T-cell (primary cell): ENCODE measurements around the gene ENG. TPM values are rescaled to one million over a fixed set of nuclear protein-coding genes. Genes with fewer than 3 reads are reported as not detected.
"Not testable (repeated sequence)": the region's sequence is repeated elsewhere in the genome, so short reads cannot be mapped to it uniquely, and the experiment has no call there.

Experiments
- ATAC-seq, 4 experiments: fragments of 200-7000 bp in 3 of 4; fragments of 150-1000 bp in 1 of 4; cut with Tn5 transposase; replicated peaks in 1 of 4; 1 replicate in 3 of 4; 2 replicates in 1 of 4; pipeline ENCODE4 v1.10.0; 2021; ENCODE audit warnings: moderate library complexity in 3 of 4, mild to moderate bottlenecking in 2 of 4, moderate number of reproducible peaks in 1 of 4
- CTCF ChIA-PET, 2 donors: fragments of 300-600 bp; sonication (Branson Sonifier 250); formaldehyde crosslinking; loops; one replicate each; lab custom pipeline; 2022; ENCODE audit warnings: antibody characterized with exemption in 2 of 2; lab: Charles Lee
- POLR2A ChIA-PET, 2 donors: fragments of 300-600 bp; sonication (Branson Sonifier 250); formaldehyde crosslinking; loops; one replicate each; lab custom pipeline; 2022; ENCODE audit warnings: antibody characterized with exemption in 2 of 2; lab: Charles Lee
- DNase-seq, 35 experiments: peaks; one replicate each; pipeline versions ENCODE4 v3.0.0 to v3.0.0-alpha.2; 2013 to 2023
- H3K27ac ChIP-seq: one replicate; pipeline ENCODE4 v1.5.1; 2013; ENCODE audit warnings: low read length
- H3K27me3 ChIP-seq, 2 experiments: replicated peaks in 1 of 2; 1 replicate in 1 of 2; 2 replicates in 1 of 2; pipeline versions ENCODE4 v1.6.1 to v1.7.0; 2013; ENCODE audit warnings: low read length in 1 of 2, mixed read lengths in 1 of 2; ENCODE audit not compliant: control insufficient read depth in 2 of 2, insufficient read depth in 2 of 2; ENCODE audit errors: extremely low read depth in 1 of 2
- H3K36me3 ChIP-seq, 2 donors: 1 replicate in 1 of 2; 2 replicates in 1 of 2; pipeline versions ENCODE4 v1.6.1 to v1.7.0; 2013; ENCODE audit warnings: low read length in 1 of 2; ENCODE audit not compliant: control insufficient read depth in 2 of 2, insufficient read depth in 1 of 2; ENCODE audit errors: extremely low read depth in 1 of 2
- H3K4me1 ChIP-seq, 2 experiments: 1 replicate in 1 of 2; 2 replicates in 1 of 2; pipeline versions ENCODE4 v1.6.1 to v1.7.0; 2013; ENCODE audit warnings: low read length in 2 of 2, mixed read lengths in 1 of 2; ENCODE audit not compliant: insufficient read depth in 2 of 2, control insufficient read depth in 1 of 2; ENCODE audit errors: extremely low read depth in 1 of 2
- H3K4me3 ChIP-seq, 2 donors: 1 replicate in 1 of 2; 2 replicates in 1 of 2; pipeline versions ENCODE4 v1.5.1 to v1.7.0; 2013; ENCODE audit warnings: mild to moderate bottlenecking in 2 of 2, low read length in 1 of 2, moderate library complexity in 1 of 2; ENCODE audit not compliant: control insufficient read depth in 1 of 2; ENCODE audit errors: extremely low read depth in 1 of 2
- H3K9me3 ChIP-seq: 2 replicates; pipeline ENCODE4 v1.7.0; 2013
- H3K27ac Mint-ChIP-seq, 2 donors: one replicate each; pipeline ENCODE4 v1.8.0; 2020 to 2021; ENCODE audit warnings: mild to moderate bottlenecking in 2 of 2, mixed read lengths in 2 of 2
- H3K27me3 Mint-ChIP-seq, 2 donors: one replicate each; pipeline ENCODE4 v1.8.0; 2021 to 2022; ENCODE audit warnings: mixed read lengths in 2 of 2
- H3K36me3 Mint-ChIP-seq: one replicate; pipeline ENCODE4 v1.8.0; 2021; ENCODE audit warnings: mixed read lengths
- H3K4me1 Mint-ChIP-seq, 3 donors: one replicate each; pipeline ENCODE4 v1.8.0; 2020 to 2022; ENCODE audit warnings: mixed read lengths in 3 of 3, mild to moderate bottlenecking in 1 of 3
- H3K4me3 Mint-ChIP-seq, 3 donors: one replicate each; pipeline ENCODE4 v1.8.0; 2020 to 2022; ENCODE audit warnings: mild to moderate bottlenecking in 3 of 3, mixed read lengths in 3 of 3, moderate library complexity in 3 of 3
- H3K9me3 Mint-ChIP-seq, 3 donors: one replicate each; pipeline ENCODE4 v1.8.0; 2020 to 2022; ENCODE audit warnings: mixed read lengths in 3 of 3
- WGBS: methylation state at CpG from one replicate; pipeline ENCODE4 v1.1.5; 2013; ENCODE audit warnings: missing lambda C conversion rate; ENCODE audit not compliant: insufficient coverage; 5-methylcytosine and 5-hydroxymethylcytosine counted together
- total RNA-seq, 35 experiments: library from RNA in 6 of 35; stranded (reverse) in 6 of 35; fragments of 120-200 nt in 1 of 35; gene quantifications; one replicate each; pipeline versions ENCODE4 v1.2.1 to v1.2.4 and lab custom pipeline; 2013 to 2026

The ENG gene
- total RNA-seq, 5 donors from 2014 or later (not counting 1 experiment from before 2014, with no cell fraction given): 6.8 to 16.7 (median 8.8) TPM

DNA sequence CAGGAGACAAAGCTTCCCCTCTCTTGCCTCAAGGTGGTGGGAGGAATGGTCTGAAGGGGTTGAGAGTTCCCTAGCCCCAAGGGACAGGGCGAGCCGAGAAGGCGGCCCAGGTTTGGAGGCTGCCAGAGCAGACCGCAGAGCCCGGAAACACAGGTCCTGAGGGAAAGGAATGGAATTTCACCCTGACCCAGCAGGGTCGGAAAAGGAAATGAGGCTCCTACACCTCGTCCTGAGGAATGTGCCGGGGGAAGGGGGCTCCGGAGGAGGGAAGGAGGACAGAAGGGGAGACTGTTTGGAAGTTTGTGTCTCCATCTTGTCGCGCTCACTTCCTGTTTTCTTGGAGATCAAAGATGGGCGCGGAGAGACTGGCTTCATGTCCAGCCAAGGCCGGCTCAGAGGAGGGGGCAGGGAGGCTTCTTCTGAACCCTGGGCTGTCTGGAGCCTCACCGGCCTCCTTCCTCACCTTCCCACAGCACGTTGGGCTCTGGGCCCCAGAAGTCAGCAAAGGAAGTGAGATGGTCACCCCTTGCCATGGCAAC is 9.6 kb downstream of the ENG start:
- Histone ChIP-seq H3K9me3 (no peaks in the 10 kb centered on the region), H3K36me3 (peaks cover 4 to 11% of the 10 kb centered on the region in 2 donors), H3K27me3 (no peaks in the 10 kb centered on the region), H3K27ac (no peak overlapping the region), H3K4me1 (no peaks in the 10 kb centered on the region), H3K4me3 (no peak overlapping the region)
- Mint-ChIP-seq H3K27ac (no peak overlapping the region), H3K27me3 (no peaks in the 10 kb centered on the region), H3K36me3 (peaks cover 12% of the 10 kb centered on the region), H3K4me1 (no peaks in the 10 kb centered on the region), H3K9me3 (peaks cover 9 to 13% (median 12%) of the 10 kb centered on the region in 3 donors), H3K4me3 (no peak overlapping the region)
- DNase-seq (no peak), ATAC-seq (no peak)
- WGBS: 98% methylated on average over 9 of the region's 16 CpGs
- ChIA-PET CTCF (interaction anchor here in 1 of 2 donors (0.6 kb wide), 1 partner anchor 325 kb away, joined by 8 read pairs; no protein-coding TSS in a partner anchor), POLR2A (no interaction called here)

GRCh38 chr9:127841087-127841835 is 13.2 kb downstream of the ENG start:
- Histone ChIP-seq H3K27me3 (peaks cover 0 to 6% of the 10 kb centered on the region in 2 experiments), H3K9me3 (no peaks in the 10 kb centered on the region), H3K4me3 (no peak overlapping the region), H3K36me3 (peaks cover 4 to 6% of the 10 kb centered on the region in 2 donors), H3K4me1 (no peaks in the 10 kb centered on the region), H3K27ac (no peak overlapping the region)
- H3K27me3 Mint-ChIP-seq: no peaks in the 10 kb centered on the region
- H3K4me1 Mint-ChIP-seq: no peaks in the 10 kb centered on the region
- DNase-seq: no peak
- H3K27ac Mint-ChIP-seq: no peak overlapping the region
- ChIA-PET CTCF (no interaction called here), POLR2A (no interaction called here)
- H3K4me3 Mint-ChIP-seq: no peak overlapping the region
- peaks cover 3% of the 10 kb centered on the region for H3K36me3 Mint-ChIP-seq
- 96% methylated on average over 10 of the region's 15 CpGs for WGBS
- no peak for ATAC-seq
- no peaks in the 10 kb centered on the region for H3K9me3 Mint-ChIP-seq

GRCh38 chr9:127838375-127839078 is 15.9 kb downstream of the ENG start:
- H3K4me3 Mint-ChIP-seq: no peak overlapping the region
- peaks cover 0 to 2% (median 2%) of the 10 kb centered on the region in 3 donors for H3K4me1 Mint-ChIP-seq
- Histone ChIP-seq H3K27ac (no peak overlapping the region), H3K27me3 (peaks cover 0 to 8% of the 10 kb centered on the region in 2 experiments), H3K4me1 (no peaks in the 10 kb centered on the region), H3K9me3 (no peaks in the 10 kb centered on the region), H3K4me3 (no peak overlapping the region), H3K36me3 (peaks cover 4 to 6% of the 10 kb centered on the region in 2 donors)
- H3K27me3 Mint-ChIP-seq: no peaks in the 10 kb centered on the region
- ATAC-seq: no peak
- no peak overlapping the region for H3K27ac Mint-ChIP-seq
- ChIA-PET POLR2A (no interaction called here), CTCF (no interaction called here)
- no peaks in the 10 kb centered on the region for H3K9me3 Mint-ChIP-seq
- H3K36me3 Mint-ChIP-seq: peaks cover 3% of the 10 kb centered on the region
- WGBS: 81% methylated on average over 16 of the region's 18 CpGs
- DNase-seq: no peak

DNA sequence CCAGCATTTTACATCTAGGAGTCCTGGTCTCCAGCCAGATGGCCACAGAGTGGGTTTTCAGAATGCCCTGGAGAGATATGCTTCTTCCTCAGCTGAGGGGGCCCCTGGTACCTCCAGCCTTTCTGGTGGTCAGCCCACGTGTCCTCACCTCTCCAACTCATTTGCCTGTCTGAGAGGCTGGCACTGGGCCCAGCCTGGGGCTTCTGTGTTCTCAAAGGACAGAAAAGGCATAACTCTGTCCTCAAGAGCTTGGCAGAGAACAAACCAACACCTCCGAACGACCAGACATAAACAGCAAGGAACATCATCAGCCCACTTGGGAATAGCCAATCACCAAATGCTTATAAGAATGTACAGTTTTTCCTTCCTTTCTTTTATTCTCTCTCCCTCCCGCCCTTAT is 17.1 kb downstream of the ENG start:
- Histone ChIP-seq H3K9me3 (no peaks in the 10 kb centered on the region), H3K4me1 (peaks cover 2% of the 10 kb centered on the region in 2 experiments), H3K36me3 (peaks cover 4 to 6% of the 10 kb centered on the region in 2 donors), H3K4me3 (no peak overlapping the region), H3K27ac (no peak overlapping the region), H3K27me3 (peaks cover 0 to 8% of the 10 kb centered on the region in 2 experiments)
- ChIA-PET CTCF (interaction anchor here in 1 of 2 donors (0.6 kb wide), 1 partner anchor 103 kb away, joined by 3 read pairs; no protein-coding TSS in a partner anchor), POLR2A (no interaction called here)
- DNase-seq (no peak), ATAC-seq (no peak)
- WGBS: 67% methylated on average over 4 of the region's 4 CpGs
- H3K4me1 Mint-ChIP-seq: peaks cover 3 to 8% (median 8%) of the 10 kb centered on the region in 3 donors
- H3K27me3 Mint-ChIP-seq: no peaks in the 10 kb centered on the region
- H3K27ac Mint-ChIP-seq: no peak overlapping the region
- H3K36me3 Mint-ChIP-seq: peaks cover 3% of the 10 kb centered on the region
- no peaks in the 10 kb centered on the region for H3K9me3 Mint-ChIP-seq
- H3K4me3 Mint-ChIP-seq: no peak overlapping the region

GRCh38 chr9:127836561-127836960 is 17.9 kb downstream of the ENG start:
- CTCF ChIA-PET: interaction anchor here in 1 of 2 donors (0.6 kb wide), 1 partner anchor 102 kb away, joined by 3 read pairs; no protein-coding TSS in a partner anchor

GRCh38 chr9:127835991-127836516 is 18.4 kb downstream of the ENG start:
- CTCF ChIA-PET: no interaction called here
- Mint-ChIP-seq H3K27ac (no peak overlapping the region), H3K27me3 (no peaks in the 10 kb centered on the region), H3K4me3 (no peak overlapping the region), H3K9me3 (no peaks in the 10 kb centered on the region), H3K36me3 (peaks cover 3% of the 10 kb centered on the region), H3K4me1 (peaks cover 7 to 11% (median 10%) of the 10 kb centered on the region in 3 donors)
- no peak overlapping the region for H3K27ac ChIP-seq
- peaks cover 0 to 8% of the 10 kb centered on the region in 2 experiments for H3K27me3 ChIP-seq
- no peak overlapping the region for H3K4me3 ChIP-seq
- POLR2A ChIA-PET: no interaction called here
- H3K4me1 ChIP-seq: peaks cover 2 to 5% of the 10 kb centered on the region in 2 experiments
- peaks cover 0 to 4% of the 10 kb centered on the region in 2 donors for H3K36me3 ChIP-seq
- ATAC-seq (no peak), DNase-seq (peak in 1 of 35 experiments; percentile 24)
- no peaks in the 10 kb centered on the region for H3K9me3 ChIP-seq
- 75% methylated on average over 9 of the region's 17 CpGs for WGBS

More at GRCh38 chr9:127836561-127836960, 17.9 kb downstream of the ENG start:
- H3K27ac ChIP-seq, H3K36me3 Mint-ChIP-seq, DNase-seq, ATAC-seq, H3K36me3 ChIP-seq, H3K27ac Mint-ChIP-seq, H3K4me1 ChIP-seq, H3K9me3 ChIP-seq, H3K4me3 Mint-ChIP-seq, POLR2A ChIA-PET, H3K27me3 Mint-ChIP-seq, H3K27me3 ChIP-seq, H3K4me3 ChIP-seq, H3K9me3 Mint-ChIP-seq: not testable (repeated sequence)
- WGBS: 100% methylated on average over 3 of the region's 3 CpGs
- H3K4me1 Mint-ChIP-seq: peaks cover 7 to 11% (median 10%) of the 10 kb centered on the region in 3 donors
